GM12892 (cell line): ENCODE results near the gene PRR20C. TPM values are rescaled to one million over a fixed set of nuclear protein-coding genes. Genes with fewer than 3 reads are reported as not detected.
"Not testable (repeated sequence)": the region's sequence is repeated elsewhere in the genome, so short reads cannot be mapped to it uniquely, and the experiment has no call there.

Source experiments
- DNase-seq: peaks from one replicate; pipeline ENCODE4 v3.0.0; 2011; ENCODE audit not compliant: insufficient read length
- FAIRE-seq: peaks from 2 replicates; lab custom pipeline; 2011; peaks lifted over from hg19 to GRCh38; lab: Jason Lieb, UNC
- POLR2A ChIP-seq: IDR thresholded peaks from 2 replicates; pipeline ENCODE4 v1.6.1; 2011; ENCODE audit warnings: low read depth, low read length, control low read depth
- POLR2AphosphoS5 ChIP-seq: IDR thresholded peaks from 2 replicates; pipeline ENCODE4 v1.6.1; 2011; ENCODE audit warnings: low read depth, low read length, control low read depth
- TAF1 ChIP-seq: IDR thresholded peaks from 2 replicates; pipeline ENCODE4 v1.6.1; 2011; ENCODE audit warnings: low read depth, mild to moderate bottlenecking, control low read depth, low read length, borderline replicate concordance
- polyA plus RNA-seq: library from polyadenylated mRNA; unstranded; fragments of >200 nt; gene quantifications from one replicate; pipeline ENCODE4 v1.2.1, GENCODE V29; 2012; ENCODE audit warnings: missing spikeins, inconsistent platforms; ENCODE audit not compliant: missing spikeins

PRR20C gene
- polyA plus RNA-seq = not detected

DNA sequence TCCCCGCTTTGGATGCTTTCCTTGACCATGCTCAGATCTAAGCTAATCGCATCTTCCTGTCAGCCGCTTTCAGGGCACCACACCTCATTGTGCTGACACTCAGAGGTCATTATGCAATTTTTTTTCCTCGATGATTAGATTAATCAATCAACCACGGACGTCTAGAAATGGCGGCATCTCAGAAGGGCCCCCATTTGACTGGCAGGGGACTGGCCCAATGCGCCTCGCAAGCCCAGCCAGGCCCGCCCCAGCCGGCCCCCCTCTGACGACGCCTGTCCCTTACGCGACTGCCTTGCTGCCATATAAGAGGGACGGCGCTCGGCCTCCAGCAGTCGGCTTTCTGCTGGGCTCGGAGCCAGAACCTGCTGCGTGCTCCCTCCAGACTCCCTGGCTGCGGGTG lies at the start of gene PRR20C:
Gene PRR20C (plus strand): TSS at position 301 of the 400 bp plus-strand sequence. CDS start 387 bp downstream, outside the sequence.
- FAIRE-seq, DNase-seq: not testable (repeated sequence)

DNA sequence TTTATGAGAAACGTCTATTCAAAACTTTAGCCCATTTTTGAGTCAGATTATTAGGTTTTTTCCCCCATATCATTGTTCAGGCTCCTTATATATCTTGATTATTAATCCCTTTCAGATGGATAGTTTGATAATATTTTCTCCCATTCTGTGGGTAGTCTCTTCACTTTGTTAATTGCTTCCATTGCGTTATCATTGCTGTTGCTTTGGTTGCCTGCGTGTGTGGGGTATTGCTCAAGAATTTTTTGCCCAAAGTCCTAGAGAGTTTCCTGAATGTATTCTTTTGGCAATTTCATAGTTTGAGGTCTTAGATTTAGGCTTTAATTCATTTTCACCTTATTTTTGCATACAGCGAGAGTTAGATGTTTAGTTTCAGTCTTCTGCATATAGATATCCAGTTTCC lies 38.9 kb upstream of the PRR20C start:
- DNase-seq = no peak
- TF ChIP-seq POLR2A = no peak
- TF ChIP-seq TAF1 = no peak
- TF ChIP-seq POLR2AphosphoS5 = no peak
- no peak for FAIRE-seq

DNA sequence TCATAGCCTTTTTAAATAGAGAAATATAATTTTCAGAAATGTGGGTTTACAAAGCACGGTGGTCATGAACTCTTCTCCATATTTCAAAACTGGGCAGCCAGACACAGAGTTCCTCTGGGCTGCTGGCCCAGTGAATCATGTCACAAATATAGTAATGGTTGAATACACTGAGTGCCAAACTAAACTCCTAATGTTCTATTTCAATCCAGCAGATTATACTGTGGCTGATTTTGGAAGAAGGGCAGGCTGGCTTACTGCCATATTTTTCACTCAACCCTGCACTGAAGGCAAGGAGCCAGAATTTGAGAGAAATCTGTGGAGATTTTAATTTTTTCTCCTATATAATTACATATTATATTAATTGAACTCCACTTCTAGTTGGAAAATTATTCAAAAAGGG lies 30.2 kb upstream of the PRR20C start:
- TF ChIP-seq POLR2A (no peak), TAF1 (no peak), POLR2AphosphoS5 (no peak)
- DNase-seq = no peak

DNA sequence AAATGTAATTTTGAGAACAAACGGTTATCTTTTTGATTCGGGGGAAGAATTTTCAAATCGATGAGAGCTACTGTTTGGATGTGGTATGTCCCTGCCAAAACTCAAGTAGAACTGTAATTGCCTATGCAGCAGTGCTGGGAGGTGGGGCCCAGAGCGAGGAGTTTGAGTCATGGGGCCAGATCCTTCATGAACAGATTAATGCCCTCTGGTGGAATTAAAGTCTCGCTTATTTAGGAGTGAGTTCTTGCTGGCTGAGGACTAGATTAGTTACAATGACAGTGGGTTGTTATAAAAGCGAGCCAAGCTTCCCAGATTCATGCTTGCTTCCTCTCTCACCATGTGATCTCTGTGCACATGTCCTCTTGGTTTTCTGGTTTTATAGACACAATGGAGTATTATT lies 25.0 kb upstream of the PRR20C start:
- FAIRE-seq = no peak
- no peak for TF ChIP-seq POLR2AphosphoS5
- no peak for TF ChIP-seq POLR2A
- TF ChIP-seq TAF1 = no peak
- no peak for DNase-seq

More for the DNA sequence above, 30.2 kb upstream of the PRR20C start:
- FAIRE-seq = no peak

DNA sequence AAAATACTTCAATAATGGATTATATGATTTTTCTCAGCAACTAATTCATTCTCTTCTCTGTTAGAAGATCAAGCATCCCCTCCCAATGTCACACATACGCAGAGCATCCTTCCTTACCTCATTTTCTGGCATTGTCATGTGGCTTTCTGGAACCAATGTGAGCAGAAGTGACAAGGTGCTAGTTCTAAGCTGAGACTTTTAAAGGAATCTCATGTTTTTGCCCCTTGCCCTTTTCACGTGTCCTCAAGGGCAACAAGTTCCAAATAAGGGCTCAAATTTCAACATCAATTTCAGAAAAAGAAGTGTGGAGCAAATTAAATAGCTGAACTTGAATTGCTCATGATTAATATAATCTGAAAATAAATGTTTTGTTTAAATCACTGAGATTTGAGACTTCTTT lies 17.8 kb upstream of the PRR20C start:
- FAIRE-seq (no peak), DNase-seq (no peak)
- TF ChIP-seq POLR2A (no peak), POLR2AphosphoS5 (no peak), TAF1 (no peak)

DNA sequence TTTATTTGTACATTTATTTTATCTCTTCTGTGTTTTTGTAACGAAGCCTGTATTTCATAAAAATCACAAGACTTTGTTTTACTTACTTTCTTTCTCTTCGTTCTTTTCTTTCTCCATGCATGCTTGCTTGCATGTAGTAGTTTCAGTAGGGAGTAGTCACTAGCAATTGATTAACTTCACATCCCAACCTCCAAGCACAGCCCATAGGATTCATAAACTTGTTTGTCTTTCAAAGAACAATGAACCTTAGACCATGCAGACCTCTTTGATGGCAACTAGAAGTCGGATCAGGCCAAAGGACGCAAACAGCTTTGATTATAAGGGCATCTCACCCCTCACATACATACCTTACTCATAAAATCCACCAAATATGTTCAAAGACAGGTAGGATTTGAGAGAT lies 16.3 kb upstream of the PRR20C start:
- FAIRE-seq (no peak), DNase-seq (no peak)
- TF ChIP-seq POLR2AphosphoS5 (no peak), POLR2A (no peak), TAF1 (no peak)

DNA sequence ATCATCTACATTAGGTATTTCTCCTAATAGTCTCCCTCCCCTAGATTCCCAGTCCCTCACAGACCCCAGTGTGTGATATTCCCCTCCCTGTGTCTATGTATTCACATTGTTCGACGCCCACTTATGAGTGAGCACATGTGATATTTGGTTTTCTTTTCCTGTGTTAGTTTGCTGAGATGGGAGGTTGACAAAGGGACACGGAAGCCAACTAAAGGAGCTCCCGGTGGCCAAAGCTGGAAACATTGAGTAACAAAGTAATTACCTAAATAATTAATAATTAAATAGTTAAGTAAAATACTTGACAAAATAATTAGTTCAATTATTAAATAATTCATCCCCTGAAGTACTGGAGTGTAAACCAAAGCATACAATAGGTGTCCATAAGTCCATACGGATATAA lies 14.9 kb upstream of the PRR20C start:
- DNase-seq = no peak
- TF ChIP-seq TAF1 (no peak), POLR2AphosphoS5 (no peak), POLR2A (no peak)
- no peak for FAIRE-seq

DNA sequence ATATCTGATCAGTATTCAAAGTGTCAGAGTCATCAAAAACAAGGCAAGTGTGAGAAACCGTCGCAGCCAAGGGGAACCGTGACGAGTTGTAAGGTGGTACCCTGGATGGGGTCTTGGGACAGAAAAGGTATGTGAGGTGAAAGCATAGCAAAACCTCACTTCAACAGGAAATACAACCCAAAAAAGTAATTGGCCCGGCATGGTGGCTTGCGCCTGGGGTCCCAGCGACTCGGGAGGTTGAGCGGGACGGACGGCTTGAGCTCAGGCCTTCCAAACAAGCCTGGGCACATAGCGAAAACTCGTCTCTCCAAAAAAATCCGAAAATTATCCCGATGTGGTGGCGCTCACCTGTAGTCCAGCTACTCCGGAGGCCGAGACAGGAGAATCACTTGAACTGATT lies 14.1 kb upstream of the PRR20C start:
- FAIRE-seq, DNase-seq: not testable (repeated sequence)

DNA sequence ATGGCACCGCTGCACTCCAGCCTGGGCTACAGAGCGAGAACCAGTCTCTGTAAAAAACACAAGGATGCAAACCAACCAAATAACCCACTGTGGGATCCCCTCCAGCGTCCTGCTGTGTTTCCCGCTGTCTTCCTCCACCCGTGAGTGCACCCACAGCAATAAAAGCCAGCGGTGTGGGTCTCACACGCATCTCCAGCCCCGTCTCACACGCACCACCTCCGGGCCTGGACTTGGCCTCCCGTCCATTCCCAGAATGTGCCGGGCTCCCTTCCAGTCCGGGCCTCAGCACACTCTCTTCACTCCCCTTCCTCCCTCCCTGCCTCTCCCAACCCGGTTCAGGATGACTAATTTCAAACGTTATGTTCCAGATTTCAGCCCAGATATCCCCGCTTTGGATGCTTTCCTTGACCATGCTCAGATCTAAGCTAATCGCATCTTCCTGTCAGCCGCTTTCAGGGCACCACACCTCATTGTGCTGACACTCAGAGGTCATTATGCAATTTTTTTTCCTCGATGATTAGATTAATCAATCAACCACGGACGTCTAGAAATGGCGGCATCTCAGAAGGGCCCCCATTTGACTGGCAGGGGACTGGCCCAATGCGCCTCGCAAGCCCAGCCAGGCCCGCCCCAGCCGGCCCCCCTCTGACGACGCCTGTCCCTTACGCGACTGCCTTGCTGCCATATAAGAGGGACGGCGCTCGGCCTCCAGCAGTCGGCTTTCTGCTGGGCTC lies 13.5 kb upstream of the PRR20C start, which contains the start of gene PRR20A:
Gene PRR20A (plus strand): TSS at position 684 of the 734 bp plus-strand sequence. CDS start 387 bp downstream, outside the sequence.
- FAIRE-seq, DNase-seq: not testable (repeated sequence)

DNA sequence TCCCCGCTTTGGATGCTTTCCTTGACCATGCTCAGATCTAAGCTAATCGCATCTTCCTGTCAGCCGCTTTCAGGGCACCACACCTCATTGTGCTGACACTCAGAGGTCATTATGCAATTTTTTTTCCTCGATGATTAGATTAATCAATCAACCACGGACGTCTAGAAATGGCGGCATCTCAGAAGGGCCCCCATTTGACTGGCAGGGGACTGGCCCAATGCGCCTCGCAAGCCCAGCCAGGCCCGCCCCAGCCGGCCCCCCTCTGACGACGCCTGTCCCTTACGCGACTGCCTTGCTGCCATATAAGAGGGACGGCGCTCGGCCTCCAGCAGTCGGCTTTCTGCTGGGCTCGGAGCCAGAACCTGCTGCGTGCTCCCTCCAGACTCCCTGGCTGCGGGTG lies 6.7 kb upstream of the PRR20C start, which contains the start of gene PRR20B:
Gene PRR20B (plus strand): TSS at position 301 of the 400 bp plus-strand sequence. CDS start 387 bp downstream, outside the sequence.
- not testable (repeated sequence) for DNase-seq, FAIRE-seq

DNA sequence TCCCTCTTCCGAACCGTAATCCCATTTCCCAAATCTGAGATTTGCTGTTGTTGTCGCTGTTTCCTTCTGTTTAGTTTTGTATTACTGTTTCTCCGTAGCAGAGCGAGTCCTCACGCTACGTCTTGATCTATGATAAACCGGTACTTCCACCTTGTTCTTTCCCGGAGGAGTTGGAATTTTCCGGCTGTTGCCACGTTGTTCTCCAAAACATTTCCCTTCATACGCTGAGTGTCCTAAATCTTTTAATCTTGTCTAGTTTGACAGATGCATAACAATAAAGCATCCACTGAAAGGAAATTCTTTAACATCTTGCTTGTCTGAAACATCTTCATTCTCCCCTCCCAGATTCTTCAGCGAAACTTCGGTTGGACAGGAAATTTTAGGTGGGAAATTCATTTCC lies 5.8 kb upstream of the PRR20C start:
- not testable (repeated sequence) for DNase-seq, FAIRE-seq

DNA sequence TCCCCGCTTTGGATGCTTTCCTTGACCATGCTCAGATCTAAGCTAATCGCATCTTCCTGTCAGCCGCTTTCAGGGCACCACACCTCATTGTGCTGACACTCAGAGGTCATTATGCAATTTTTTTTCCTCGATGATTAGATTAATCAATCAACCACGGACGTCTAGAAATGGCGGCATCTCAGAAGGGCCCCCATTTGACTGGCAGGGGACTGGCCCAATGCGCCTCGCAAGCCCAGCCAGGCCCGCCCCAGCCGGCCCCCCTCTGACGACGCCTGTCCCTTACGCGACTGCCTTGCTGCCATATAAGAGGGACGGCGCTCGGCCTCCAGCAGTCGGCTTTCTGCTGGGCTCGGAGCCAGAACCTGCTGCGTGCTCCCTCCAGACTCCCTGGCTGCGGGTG lies 6.5 kb downstream of the PRR20C start, which contains the start of gene PRR20D:
Gene PRR20D (plus strand): TSS at position 301 of the 400 bp plus-strand sequence. CDS start 387 bp downstream, outside the sequence.
- not testable (repeated sequence) for FAIRE-seq, DNase-seq

DNA sequence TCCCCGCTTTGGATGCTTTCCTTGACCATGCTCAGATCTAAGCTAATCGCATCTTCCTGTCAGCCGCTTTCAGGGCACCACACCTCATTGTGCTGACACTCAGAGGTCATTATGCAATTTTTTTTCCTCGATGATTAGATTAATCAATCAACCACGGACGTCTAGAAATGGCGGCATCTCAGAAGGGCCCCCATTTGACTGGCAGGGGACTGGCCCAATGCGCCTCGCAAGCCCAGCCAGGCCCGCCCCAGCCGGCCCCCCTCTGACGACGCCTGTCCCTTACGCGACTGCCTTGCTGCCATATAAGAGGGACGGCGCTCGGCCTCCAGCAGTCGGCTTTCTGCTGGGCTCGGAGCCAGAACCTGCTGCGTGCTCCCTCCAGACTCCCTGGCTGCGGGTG lies 13.0 kb downstream of the PRR20C start, which contains the start of gene PRR20E:
Gene PRR20E (plus strand): TSS at position 301 of the 400 bp plus-strand sequence. CDS start 387 bp downstream, outside the sequence.
- not testable (repeated sequence) for DNase-seq, FAIRE-seq

DNA sequence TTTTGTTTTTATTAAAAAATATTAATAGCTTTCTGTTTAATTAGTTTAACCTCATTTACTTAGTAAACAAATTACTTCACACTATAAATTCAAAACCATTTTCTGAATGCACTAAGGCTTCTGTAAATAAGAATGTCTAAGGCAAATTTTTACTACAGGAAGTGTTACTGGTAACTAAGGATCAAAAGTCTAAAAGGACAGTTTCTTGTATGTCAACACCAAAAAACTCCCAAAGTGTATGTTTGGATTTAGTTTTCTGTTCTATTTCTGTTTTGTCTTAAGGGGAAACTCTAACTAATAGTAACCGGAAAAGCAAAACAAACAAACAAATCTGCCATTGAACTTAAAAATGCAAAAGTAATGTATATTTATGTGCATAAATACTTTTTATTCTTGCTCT lies 37.8 kb downstream of the PRR20C start:
- DNase-seq (no peak), FAIRE-seq (no peak)
- TF ChIP-seq TAF1 = no peak
- TF ChIP-seq POLR2AphosphoS5 = no peak
- TF ChIP-seq POLR2A = no peak
